CD4-positive, CD25-positive, alpha-beta regulatory T cell (primary cell): Measurements from ENCODE around the gene RABGAP1L. TPM values are rescaled to one million over a fixed set of nuclear protein-coding genes. Genes with fewer than 3 reads are reported as not detected.

Source experiments
- ATAC-seq, 2 donors: fragments of 150-1000 bp; cut with Tn5 transposase; one replicate each; pipeline ENCODE4 v1.10.0; 2021; ENCODE audit warnings: low read depth in 2 of 2, moderate number of reproducible peaks in 2 of 2, moderate library complexity in 1 of 2
- DNase-seq, 3 donors: peaks; one replicate each; pipeline versions ENCODE4 v3.0.0 to v3.0.0-alpha.2; 2012 to 2022; ENCODE audit warnings: mixed read lengths in 1 of 3
- H3K27ac ChIP-seq: one replicate; pipeline ENCODE4 v1.7.0; 2013; ENCODE audit warnings: mild to moderate bottlenecking, low read length; ENCODE audit not compliant: insufficient read depth, poor library complexity, severe bottlenecking
- H3K27me3 ChIP-seq: one replicate; pipeline ENCODE4 v1.7.0; 2013; ENCODE audit warnings: low read length; ENCODE audit not compliant: control insufficient read depth, insufficient read depth
- H3K36me3 ChIP-seq: one replicate; pipeline ENCODE4 v1.7.0; 2013; ENCODE audit warnings: mild to moderate bottlenecking, low read length, moderate library complexity; ENCODE audit not compliant: control insufficient read depth, insufficient read depth
- H3K4me1 ChIP-seq: 2 replicates; pipeline ENCODE4 v1.7.0; 2013; ENCODE audit warnings: mild to moderate bottlenecking, low read length; ENCODE audit not compliant: insufficient read depth, control insufficient read depth, poor library complexity, severe bottlenecking
- H3K4me3 ChIP-seq: one replicate; pipeline ENCODE4 v1.7.0; 2013; ENCODE audit warnings: low read depth, mild to moderate bottlenecking, low read length, moderate library complexity
- H3K9me3 ChIP-seq, 2 experiments: 1 replicate in 1 of 2; 2 replicates in 1 of 2; pipeline ENCODE4 v1.7.0; 2013; ENCODE audit warnings: low read length in 2 of 2, mild to moderate bottlenecking in 1 of 2, moderate library complexity in 1 of 2; ENCODE audit not compliant: control insufficient read depth in 2 of 2
- H3K27ac Mint-ChIP-seq, 3 donors: one replicate each; pipeline ENCODE4 v1.8.0; 2020 to 2022; ENCODE audit warnings: mild to moderate bottlenecking in 3 of 3, mixed read lengths in 3 of 3, moderate library complexity in 2 of 3
- H3K27me3 Mint-ChIP-seq: one replicate; pipeline ENCODE4 v1.8.0; 2022; ENCODE audit warnings: mild to moderate bottlenecking, mixed read lengths
- H3K36me3 Mint-ChIP-seq: one replicate; pipeline ENCODE4 v1.8.0; 2020; ENCODE audit warnings: mixed read lengths
- H3K4me1 Mint-ChIP-seq, 4 donors: one replicate each; pipeline ENCODE4 v1.8.0; 2020 to 2022; ENCODE audit warnings: mixed read lengths in 4 of 4, mild to moderate bottlenecking in 1 of 4
- H3K4me3 Mint-ChIP-seq, 4 donors: one replicate each; pipeline ENCODE4 v1.8.0; 2020 to 2022; ENCODE audit warnings: mild to moderate bottlenecking in 4 of 4, mixed read lengths in 4 of 4, moderate library complexity in 3 of 4
- H3K9me3 Mint-ChIP-seq, 7 donors: one replicate each; pipeline ENCODE4 v1.8.0; 2020 to 2022; ENCODE audit warnings: mixed read lengths in 7 of 7, mild to moderate bottlenecking in 3 of 7, moderate library complexity in 2 of 7
- polyA plus RNA-seq, 4 donors: library from polyadenylated mRNA; unstranded; fragments of 300-500 nt; fragmentation: Illumina TruSeq; gene quantifications; one replicate each; pipeline ENCODE4 v1.2.3, GENCODE V29; 2021
- total RNA-seq: library from RNA; stranded (reverse); gene quantifications from one replicate; pipeline ENCODE4 v1.2.3, GENCODE V29; 2022

RABGAP1L gene
- total and polyA plus RNA-seq, 5 donors from 2014 or later = 69.7 to 118 (median 84.9) TPM

DNA sequence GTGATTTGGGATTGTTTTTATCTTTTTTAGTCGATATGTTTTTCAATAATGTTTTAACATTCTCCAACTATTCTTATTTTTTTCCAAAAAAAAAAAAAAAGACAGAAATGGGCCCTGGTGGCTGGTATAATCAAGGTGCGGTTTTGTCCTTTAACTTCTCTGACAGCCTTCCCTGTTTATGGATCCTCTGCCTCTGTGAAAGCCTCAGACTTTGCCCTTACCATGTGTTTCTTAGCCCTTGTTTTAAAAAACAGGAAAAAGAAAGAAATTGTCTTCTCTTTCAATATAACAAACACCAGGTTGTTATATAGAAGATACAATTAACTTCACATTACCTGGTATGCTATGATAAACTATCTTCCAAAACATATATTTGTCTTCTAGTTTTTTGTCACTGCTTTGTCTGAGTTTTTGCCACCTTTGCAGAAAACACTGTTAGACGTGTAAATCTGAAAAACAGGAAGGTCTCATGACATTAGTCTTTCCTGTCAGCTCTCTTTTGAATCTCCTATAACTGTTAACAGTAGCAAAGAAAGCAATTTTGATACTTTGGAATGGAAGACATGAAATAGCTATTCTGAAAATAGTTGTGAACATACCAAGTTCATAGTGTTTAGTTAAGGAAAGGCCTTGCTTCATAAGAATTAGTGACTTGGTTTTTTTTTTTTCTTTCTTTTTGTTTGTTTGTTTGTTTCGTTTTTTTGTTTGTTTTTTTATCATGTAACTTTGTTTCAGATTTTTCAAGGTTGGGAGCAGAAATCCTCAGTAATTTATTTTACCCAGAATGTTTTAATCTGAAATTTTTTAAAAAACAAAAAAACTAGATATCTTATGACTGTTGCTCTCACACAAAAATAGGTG lies 808.8 kb downstream of the RABGAP1L start:
- H3K36me3 ChIP-seq = no peaks in the 10 kb centered on the region
- no peaks in the 10 kb centered on the region for H3K27me3 ChIP-seq
- H3K9me3 Mint-ChIP-seq = no peaks in the 10 kb centered on the region
- H3K4me1 Mint-ChIP-seq = peaks cover 54 to 89% (median 71%) of the 10 kb centered on the region in 4 donors
- peak; percentile 39 to 42 for ATAC-seq
- no peaks in the 10 kb centered on the region for H3K9me3 ChIP-seq
- H3K27ac ChIP-seq = peak overlapping the region; percentile 81
- peak overlapping the region; percentile 82 for H3K4me3 ChIP-seq
- peak overlapping the region; percentile 90 to 98 (median 96) for H3K27ac Mint-ChIP-seq
- no peaks in the 10 kb centered on the region for H3K27me3 Mint-ChIP-seq
- H3K4me3 Mint-ChIP-seq = peak overlapping the region; percentile 77 to 84 (median 82)
- peaks cover 12% of the 10 kb centered on the region for H3K36me3 Mint-ChIP-seq
- peaks cover 88% of the 10 kb centered on the region for H3K4me1 ChIP-seq
- peak in 2 of 3 donors; percentile 60 to 78 for DNase-seq

DNA sequence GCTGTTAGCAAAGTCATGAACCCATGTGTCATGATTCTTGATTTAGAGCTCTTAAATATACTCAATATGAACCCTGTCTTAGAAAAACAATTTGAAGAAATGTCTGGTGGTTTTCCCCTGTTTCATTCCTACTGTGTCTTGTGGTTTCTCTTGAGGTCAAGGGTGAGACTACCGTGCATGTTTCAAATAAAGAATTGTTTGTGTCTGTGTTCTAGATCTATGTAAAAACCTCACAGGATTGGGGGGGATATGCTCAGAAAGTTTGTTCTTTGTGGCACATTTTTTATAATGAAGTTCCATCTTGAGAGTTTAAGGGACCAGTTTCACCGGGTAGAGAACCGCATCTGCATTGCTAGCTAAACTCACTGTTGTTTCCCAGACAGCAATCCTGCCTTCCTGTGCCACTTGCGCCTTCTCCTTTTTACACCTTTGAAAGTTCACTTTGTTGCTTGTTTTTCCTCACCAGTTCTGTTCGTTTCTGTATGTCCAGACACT lies 809.5 kb downstream of the RABGAP1L start:
- ATAC-seq (peak; percentile 66 to 72), DNase-seq (peak in 2 of 3 donors; percentile 73 to 88)
- Histone ChIP-seq H3K27me3 (no peaks in the 10 kb centered on the region), H3K27ac (peak overlapping the region; percentile 81), H3K4me1 (peaks cover 80% of the 10 kb centered on the region), H3K36me3 (peaks cover 2% of the 10 kb centered on the region), H3K9me3 (no peaks in the 10 kb centered on the region), H3K4me3 (peak overlapping the region; percentile 82)
- Mint-ChIP-seq H3K36me3 (peaks cover 16% of the 10 kb centered on the region), H3K27me3 (no peaks in the 10 kb centered on the region), H3K9me3 (no peaks in the 10 kb centered on the region), H3K4me1 (peaks cover 46 to 84% (median 65%) of the 10 kb centered on the region in 4 donors), H3K4me3 (peak overlapping the region; percentile 77 to 84 (median 82)), H3K27ac (peak overlapping the region; percentile 90 to 98 (median 96))

DNA sequence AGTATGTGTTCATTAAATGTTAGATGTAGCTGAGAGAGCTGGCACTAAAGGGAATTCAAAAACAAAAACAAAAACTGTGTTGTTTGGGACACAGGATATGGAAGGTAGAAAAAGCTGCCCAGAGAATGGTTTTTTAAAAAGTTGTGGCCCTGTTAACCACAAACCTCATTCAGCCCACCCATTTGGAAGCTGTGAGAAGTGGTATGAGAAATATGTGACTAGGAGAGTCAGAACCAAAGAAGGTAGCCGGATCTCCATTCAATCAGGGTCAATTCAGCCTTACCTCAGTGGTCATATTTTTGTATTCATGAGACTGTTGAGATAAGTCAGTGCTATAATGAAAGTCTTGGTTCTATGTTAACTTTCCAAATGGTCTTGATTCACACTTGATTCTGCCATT lies 810.7 kb downstream of the RABGAP1L start:
- Mint-ChIP-seq H3K27me3 (no peaks in the 10 kb centered on the region), H3K36me3 (peaks cover 24% of the 10 kb centered on the region), H3K4me1 (peaks cover 43 to 81% (median 59%) of the 10 kb centered on the region in 4 donors), H3K4me3 (peak overlapping the region; percentile 77 to 84 (median 82)), H3K27ac (peak overlapping the region; percentile 90 to 98 (median 96)), H3K9me3 (no peaks in the 10 kb centered on the region)
- no peak for ATAC-seq
- peaks cover 69% of the 10 kb centered on the region for H3K4me1 ChIP-seq
- DNase-seq = peak in 1 of 3 donors; percentile 29
- H3K9me3 ChIP-seq = no peaks in the 10 kb centered on the region
- H3K27me3 ChIP-seq = no peaks in the 10 kb centered on the region
- H3K4me3 ChIP-seq = peak overlapping the region; percentile 82
- H3K27ac ChIP-seq = peak overlapping the region; percentile 81
- H3K36me3 ChIP-seq = peaks cover 8% of the 10 kb centered on the region

DNA sequence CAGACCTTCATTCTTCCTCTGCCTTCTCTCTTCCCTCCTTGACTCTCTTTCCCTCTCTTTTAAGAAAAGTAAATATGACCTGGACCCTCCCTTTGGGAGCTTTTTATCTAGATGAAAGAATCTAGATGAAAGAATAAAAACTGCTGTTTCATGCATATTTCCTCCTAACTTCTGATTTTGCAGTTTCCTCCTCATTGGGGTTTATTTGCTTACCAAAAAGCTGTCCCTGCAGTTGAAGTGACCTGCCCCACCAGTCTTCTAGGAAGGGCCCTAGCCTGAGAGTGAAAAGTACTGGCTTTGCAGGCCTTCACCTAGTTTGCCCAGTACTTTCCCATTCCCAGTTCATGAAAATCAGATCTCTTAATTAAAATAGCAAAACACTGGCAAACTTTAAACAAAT lies 812.1 kb downstream of the RABGAP1L start:
- peak overlapping the region; percentile 54 for H3K4me3 ChIP-seq
- H3K4me1 Mint-ChIP-seq = peaks cover 43 to 81% (median 60%) of the 10 kb centered on the region in 4 donors
- H3K27me3 Mint-ChIP-seq = no peaks in the 10 kb centered on the region
- no peaks in the 10 kb centered on the region for H3K9me3 Mint-ChIP-seq
- peak overlapping the region in 3 of 4 donors; percentile 53 to 76 (median 68) for H3K4me3 Mint-ChIP-seq
- H3K27ac Mint-ChIP-seq = peak overlapping the region; percentile 53 to 72 (median 60)
- H3K9me3 ChIP-seq = no peaks in the 10 kb centered on the region
- peaks cover 38% of the 10 kb centered on the region for H3K36me3 Mint-ChIP-seq
- H3K27me3 ChIP-seq = no peaks in the 10 kb centered on the region
- DNase-seq = no peak
- H3K36me3 ChIP-seq = peaks cover 17% of the 10 kb centered on the region
- no peak for ATAC-seq
- peaks cover 56% of the 10 kb centered on the region for H3K4me1 ChIP-seq
- H3K27ac ChIP-seq = peak overlapping the region; percentile 16

- Mint-ChIP-seq H3K4me1 (peaks cover 47 to 83% (median 62%) of the 10 kb centered on the region in 4 donors), H3K36me3 (peaks cover 42% of the 10 kb centered on the region), H3K27ac (peak overlapping the region; percentile 16 to 60 (median 53)), H3K9me3 (no peaks in the 10 kb centered on the region), H3K4me3 (peak overlapping the region in 2 of 4 donors; percentile 52 to 76), H3K27me3 (no peaks in the 10 kb centered on the region)
- Histone ChIP-seq H3K4me3 (peak overlapping the region; percentile 54), H3K36me3 (peaks cover 17% of the 10 kb centered on the region), H3K9me3 (no peaks in the 10 kb centered on the region), H3K4me1 (peaks cover 56% of the 10 kb centered on the region), H3K27me3 (no peaks in the 10 kb centered on the region), H3K27ac (no peak overlapping the region)
- DNase-seq = no peak
- no peak for ATAC-seq
Measured at GRCh38 chr1:174971902-174972301, 812.6 kb downstream of the RABGAP1L start.

GRCh38 chr1:174974711-174975119 lies 815.4 kb downstream of the RABGAP1L start:
- Mint-ChIP-seq H3K4me3 (peak overlapping the region in 2 of 4 donors; percentile 34 to 41), H3K27me3 (no peaks in the 10 kb centered on the region), H3K4me1 (peaks cover 32 to 69% (median 56%) of the 10 kb centered on the region in 4 donors), H3K36me3 (peaks cover 57% of the 10 kb centered on the region), H3K27ac (peak overlapping the region in 2 of 3 donors; percentile 8 to 20), H3K9me3 (no peaks in the 10 kb centered on the region)
- Histone ChIP-seq H3K27me3 (no peaks in the 10 kb centered on the region), H3K27ac (no peak overlapping the region), H3K4me3 (no peak overlapping the region), H3K9me3 (no peaks in the 10 kb centered on the region), H3K36me3 (peaks cover 28% of the 10 kb centered on the region), H3K4me1 (peaks cover 34% of the 10 kb centered on the region)
- DNase-seq (no peak), ATAC-seq (no peak)

- peaks cover 36 to 67% (median 52%) of the 10 kb centered on the region in 4 donors for H3K4me1 Mint-ChIP-seq
- H3K4me3 Mint-ChIP-seq = no peak overlapping the region
Measured at GRCh38 chr1:174975764-174976163, 816.4 kb downstream of the RABGAP1L start.

More at GRCh38 chr1:174975764-174976163, 816.4 kb downstream of the RABGAP1L start:
- Histone ChIP-seq H3K36me3 (peaks cover 38% of the 10 kb centered on the region), H3K4me1 (peaks cover 23% of the 10 kb centered on the region), H3K9me3 (no peaks in the 10 kb centered on the region), H3K27ac (no peak overlapping the region), H3K4me3 (no peak overlapping the region), H3K27me3 (no peaks in the 10 kb centered on the region)
- DNase-seq (no peak), ATAC-seq (no peak)
- peaks cover 0 to 2% (median 0%) of the 10 kb centered on the region in 7 donors for H3K9me3 Mint-ChIP-seq
- peaks cover 61% of the 10 kb centered on the region for H3K36me3 Mint-ChIP-seq
- peak overlapping the region; percentile 8 to 67 (median 23) for H3K27ac Mint-ChIP-seq
- no peaks in the 10 kb centered on the region for H3K27me3 Mint-ChIP-seq
